Stimulated activated CD8-positive, alpha-beta memory T cell treated with anti-CD3 and anti-CD28 coated beads, Interleukin-7, amount 100 ng/mL, for 24 hours (primary cell): ENCODE data around the gene ARL4D.
"Not testable (repeated sequence)": the region's sequence is repeated elsewhere in the genome, so short reads cannot be mapped to it uniquely, and the experiment has no call there.

Experiments used
- DNase-seq: peaks from one replicate; pipeline ENCODE4 v3.0.0-alpha.2; 2020; ENCODE audit warnings: low read depth

ARL4D gene

DNA sequence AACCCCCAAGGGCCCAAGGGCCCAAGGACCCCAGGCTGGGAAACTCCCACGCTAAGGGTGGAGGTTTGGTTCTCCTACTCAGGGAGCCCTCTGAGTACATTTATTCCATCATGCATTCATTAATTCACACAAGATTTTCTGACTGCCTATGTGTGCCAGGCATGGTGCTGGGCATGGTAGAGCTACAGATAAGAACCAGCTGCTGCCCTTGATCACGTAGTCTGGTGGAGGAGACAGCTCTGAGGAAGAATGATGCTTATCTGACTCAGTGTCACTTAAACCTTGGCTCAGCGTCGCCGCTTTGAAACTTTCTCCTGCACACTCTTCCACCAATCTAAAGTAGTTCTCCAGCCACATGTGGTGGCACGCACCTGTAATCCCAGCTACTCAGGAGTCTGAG lies 3.6 kb upstream of the ARL4D start:
- no peak for DNase-seq

DNA sequence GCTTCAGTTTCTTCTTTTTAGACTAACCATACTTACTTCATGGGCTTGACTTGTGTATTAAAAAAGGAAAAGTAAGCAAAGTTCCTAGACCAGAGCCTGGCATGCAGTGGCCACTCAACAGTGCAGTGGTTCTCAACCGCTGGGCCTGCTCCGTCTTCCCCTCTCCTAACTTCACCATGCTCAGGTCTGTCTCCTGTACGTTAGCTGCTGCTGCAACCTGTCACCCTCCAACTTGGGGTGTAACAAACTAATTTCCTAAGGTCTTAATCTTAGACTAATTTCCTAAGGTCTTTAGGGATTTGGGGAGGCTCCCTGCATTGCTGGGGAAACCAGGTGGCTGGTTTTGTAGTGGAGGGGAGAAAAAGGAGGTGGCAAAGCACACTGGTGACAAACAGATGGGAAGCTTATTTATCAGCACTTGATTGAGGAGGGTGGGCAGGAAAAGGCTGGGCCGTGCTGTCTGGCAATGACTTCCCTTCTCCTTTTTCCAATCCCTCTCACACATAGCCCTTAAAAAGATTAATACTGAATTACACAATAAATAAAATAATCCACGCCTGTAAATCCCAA lies 2.2 kb upstream of the ARL4D start:
- no peak for DNase-seq

DNA sequence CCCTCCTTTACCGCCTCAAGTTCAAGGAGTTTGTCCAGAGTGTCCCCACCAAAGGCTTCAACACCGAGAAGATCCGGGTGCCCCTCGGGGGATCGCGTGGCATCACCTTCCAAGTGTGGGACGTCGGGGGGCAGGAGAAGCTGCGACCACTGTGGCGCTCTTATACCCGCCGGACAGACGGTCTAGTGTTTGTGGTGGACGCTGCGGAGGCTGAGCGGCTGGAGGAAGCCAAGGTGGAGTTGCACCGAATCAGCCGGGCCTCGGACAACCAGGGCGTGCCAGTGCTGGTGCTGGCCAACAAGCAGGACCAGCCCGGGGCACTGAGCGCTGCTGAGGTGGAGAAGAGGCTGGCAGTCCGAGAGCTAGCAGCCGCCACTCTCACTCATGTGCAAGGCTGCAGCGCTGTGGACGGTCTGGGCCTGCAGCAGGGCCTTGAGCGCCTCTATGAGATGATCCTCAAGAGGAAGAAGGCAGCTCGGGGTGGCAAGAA lies 1.1 kb downstream of the ARL4D start:
- no peak for DNase-seq

DNA sequence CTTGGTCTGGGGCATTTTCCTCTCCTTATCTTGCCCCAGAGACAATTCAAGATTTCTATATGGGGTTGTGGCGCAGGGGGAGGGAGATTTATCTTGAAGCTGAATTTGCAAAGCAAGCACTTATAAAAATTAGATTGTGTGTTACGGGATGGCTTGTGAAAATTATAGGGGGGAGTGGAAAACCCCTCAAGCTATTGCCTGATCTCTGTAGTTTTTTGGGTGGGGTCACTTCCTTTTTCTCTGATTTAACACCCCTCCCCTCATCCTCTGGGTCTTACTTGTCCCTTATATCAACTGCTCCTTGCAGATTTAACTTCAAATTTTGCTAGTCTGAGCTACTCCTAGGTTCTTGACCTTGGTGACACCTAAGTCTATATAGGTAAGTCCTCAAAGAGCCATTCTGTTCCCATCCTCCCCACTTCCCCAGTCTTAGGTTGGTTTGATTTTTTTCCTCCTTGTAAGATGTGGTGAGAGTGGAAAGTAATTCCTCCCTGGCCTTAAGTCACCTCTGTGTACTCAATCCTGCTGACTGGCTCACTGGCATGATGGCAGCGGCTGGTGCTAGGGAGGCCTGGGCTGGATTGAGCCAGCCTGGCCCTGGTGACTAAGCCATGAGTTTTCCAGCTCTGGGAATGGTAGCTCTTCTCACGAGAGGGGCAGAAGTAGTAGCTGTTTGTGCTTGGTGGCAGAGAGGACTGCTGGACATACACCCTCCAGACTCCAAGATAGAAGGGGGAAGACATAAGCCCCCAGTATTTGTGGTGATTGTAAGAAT lies 2.3 kb downstream of the ARL4D start:
- no peak for DNase-seq

DNA sequence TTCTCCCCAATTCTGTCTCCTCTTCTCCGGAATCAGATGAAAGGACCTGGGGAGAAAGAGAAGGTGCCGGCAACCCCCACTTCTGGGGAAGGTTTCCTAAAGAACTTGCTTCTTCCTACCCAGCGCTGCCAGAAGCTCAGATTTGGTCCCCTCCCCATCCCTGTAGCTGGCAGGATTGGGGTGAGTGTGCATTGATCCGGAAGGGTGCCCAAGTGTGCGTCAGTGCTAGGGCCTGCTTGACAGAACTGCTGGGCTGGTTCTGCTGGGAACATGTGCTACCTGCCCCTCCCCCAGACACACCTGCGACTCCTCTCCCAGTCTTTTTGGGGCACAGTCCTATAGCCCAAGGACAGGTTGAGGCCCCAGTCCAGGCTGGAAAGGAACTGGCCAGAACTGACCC lies 3.3 kb downstream of the ARL4D start:
- DNase-seq = no peak

DNA sequence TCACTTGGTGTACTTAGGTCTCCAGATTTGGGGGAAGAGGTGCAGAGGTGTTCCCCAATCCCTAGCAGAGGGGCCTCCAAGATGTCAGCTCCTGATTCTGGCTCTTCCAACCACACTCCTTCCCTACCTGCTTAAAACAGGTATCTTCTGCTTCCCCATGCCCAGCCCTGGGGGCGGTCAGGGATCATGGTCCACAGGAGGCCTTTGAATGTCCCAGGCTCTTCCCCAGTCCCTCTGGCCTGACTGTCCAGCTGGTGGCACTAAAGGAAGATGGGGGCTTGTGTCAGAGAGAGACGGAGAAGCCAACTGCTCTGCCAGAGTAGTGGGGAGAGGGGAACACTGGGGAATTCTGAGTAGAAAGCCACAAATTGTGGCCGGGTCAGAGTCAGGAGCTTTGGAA lies 3.8 kb downstream of the ARL4D start:
- DNase-seq = no peak

DNA sequence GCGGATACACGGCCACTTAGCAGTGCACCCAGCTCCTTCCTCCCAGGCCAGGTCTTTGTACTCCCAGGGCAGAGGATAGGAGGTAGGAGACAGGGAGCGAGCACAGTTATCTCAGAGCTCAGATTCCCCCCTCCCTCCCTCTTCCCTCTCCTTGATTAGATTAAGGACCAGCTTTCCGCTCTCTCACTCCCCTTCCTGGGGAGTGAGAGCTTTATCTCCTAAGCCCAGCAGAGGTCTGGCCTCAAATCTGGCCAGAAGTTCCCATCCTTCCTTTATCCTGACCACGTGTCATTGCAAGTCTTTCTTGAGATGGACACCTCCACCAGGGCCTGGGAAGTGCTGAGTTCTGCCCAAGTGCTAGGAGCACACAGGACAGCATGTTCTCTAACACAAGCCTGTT lies 5.1 kb downstream of the ARL4D start:
- DNase-seq = no peak

DNA sequence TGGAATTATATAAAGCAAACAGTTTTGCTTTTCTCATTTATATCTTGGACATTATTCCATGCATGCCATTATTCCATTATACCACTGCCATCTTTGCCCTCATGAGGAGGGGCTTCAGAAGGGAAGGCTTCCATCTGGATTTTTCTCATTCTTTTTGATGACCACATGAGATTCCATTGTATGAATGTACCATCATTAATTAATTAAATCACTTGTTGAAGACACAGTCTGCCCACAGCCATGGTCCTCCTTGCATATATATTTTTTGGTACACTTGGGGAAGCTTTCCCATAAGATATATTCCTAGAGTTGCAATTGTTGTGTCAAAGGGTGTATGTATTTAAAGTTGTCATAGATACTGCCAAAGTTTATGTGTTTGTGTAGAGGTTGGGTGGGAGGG lies 7.1 kb downstream of the ARL4D start:
- no peak for DNase-seq

DNA sequence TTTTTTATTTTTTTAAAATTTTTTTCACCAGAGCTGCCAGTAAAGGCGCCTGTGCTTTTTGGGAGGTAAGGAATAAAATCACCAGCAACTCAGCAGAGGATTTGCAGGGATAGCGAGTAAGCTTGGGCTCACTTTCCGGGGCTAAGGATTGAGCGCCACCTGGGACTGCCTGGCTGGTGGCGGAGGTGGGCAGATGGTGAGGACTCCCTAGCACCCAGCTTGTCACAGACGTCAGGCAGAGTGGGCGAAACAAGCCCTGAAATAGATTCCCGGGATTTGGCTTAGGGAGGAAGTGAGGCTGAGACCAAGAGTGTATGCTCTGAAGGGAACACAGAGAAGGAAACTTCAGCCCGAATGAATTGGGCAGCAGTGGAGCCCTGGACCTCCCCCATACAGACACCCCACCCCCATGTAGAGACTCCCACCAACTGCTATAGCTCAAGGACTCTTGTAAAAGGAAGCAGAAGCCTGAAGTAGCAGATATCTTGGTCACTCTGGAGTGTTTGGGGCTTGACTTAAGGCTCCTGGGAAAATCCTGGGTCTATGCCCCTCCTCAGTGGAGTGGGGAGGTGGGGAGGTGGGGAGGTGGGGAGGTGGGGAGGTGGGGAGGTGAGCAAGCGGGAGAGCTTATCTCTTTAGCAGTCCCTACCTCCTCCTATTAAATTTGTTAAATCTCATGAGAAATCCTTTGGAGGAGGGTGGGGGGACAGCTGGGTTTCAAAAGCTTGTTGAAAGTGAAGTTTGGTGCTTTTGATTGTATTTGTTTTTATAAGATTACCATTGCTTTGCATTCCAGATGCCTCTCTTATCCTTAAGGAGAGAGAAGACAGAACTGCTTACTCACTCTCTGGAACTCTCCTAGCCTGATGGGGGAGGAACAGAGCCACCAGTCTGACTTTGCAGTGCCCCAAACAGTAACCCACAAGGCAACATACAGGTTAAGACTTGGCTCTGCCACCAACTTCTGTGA lies 8.2 kb downstream of the ARL4D start:
- no peak for DNase-seq

DNA sequence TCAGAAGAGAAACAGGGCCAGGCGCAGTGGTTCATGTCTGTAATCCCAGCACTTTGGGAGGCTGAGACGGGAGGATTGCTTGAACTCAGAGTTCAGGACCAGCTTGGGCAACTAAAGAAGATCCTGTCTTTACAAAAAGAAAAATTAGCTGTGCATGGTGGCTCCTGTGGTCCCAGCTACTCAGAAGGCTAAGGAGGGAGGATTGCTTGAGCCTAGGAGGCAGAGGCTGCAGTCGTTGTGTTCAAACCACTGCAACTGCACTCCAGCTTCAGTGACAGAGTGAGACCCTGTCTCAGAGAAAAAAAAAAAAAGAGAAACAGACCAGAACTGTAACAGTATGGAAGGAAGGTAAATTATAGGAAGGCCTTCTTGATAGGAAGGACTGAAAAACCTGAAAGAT lies 10.3 kb downstream of the ARL4D start:
- DNase-seq = no peak

DNA sequence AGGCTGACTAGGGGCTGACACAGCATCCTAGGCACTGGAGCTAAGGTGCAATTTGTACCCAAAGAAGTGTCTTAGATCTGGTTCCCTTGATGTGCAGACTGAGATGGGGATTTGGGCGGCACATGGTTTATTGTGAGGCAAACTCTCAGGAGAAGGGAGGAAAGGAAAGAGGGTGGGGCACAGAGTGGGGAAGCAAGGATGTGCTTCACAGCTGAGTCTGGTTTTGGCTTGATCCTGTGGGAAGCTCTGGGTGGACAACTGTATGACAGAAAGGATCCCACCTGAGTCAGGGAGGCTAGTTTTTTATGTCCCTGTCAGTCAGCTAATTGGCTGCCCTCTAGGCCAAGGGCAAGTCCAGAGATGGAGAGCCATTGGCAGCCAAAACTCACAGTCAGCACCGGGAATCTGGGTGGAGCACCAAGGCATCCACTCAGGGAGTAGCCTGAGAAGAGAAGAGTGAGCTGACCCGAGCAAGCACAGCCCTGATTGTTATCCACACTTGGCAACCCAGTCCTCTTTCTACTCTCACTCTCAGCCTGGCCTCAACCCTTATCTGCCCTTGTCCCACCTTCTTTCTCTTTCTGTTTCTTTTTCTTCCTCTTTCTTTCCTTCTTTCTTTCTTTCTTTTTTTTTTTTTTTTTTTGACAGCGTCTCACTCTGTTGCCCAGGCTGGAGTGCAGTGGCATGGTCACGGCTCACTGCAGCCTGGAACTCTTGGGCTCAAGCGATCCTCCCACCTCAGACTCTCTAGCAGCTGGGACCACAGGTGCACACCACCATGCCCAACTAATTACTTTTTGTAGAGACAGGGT lies 12.0 kb downstream of the ARL4D start:
- no peak for DNase-seq

DNA sequence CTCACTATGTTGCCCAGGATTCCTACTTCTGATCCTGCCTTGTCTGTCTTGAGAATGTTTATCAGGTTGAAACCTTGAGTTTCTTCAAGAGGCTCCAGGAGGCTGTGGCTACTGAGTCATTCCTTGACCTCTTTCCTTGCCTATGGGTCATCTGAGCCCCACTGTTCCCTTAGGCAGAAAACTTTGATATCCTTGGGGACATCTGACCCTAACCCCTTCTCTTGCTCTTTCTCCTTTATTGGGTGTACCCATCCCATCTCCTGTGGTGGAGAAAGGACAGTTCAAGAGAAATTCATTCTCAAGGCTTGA lies 12.5 kb downstream of the ARL4D start:
- DNase-seq = no peak

DNA sequence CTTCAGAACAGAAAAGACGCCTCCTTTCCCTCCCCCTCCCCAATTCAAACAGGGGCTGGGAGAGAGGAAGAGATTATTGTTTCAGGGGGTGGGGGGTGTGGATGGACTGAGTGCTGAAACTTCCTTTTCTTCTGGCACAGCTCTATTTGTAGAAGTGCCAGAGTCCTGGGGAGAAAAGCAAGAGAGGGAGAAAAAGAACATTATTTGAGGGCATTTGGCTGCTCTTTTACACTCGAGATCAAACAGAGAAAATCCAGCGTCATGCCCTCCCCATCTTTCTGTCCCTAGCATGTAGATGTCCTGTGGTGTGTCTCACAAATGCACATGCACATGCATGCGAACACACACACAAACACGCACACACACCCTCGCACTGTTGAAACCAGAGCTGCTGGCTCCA lies 13.0 kb downstream of the ARL4D start:
- no peak for DNase-seq

DNA sequence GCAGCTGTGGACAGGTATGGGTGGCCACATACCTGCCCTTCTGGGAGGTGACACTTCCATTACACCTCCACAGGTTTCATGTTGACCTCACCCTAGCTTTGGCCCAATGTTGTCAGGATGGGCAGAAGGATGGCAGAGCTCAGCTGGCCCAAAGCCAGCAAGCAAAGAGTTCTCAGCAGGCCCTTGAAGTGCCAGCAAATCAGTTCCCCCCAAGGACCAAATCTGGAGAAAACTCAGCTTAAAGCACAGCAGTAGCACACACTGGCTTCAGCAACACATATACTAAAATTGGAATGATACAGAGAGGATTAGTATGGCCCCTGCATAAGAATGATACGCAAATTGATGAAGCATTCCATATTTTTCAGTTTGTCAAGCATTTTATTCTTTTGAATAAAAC lies 13.4 kb downstream of the ARL4D start:
- no peak for DNase-seq

DNA sequence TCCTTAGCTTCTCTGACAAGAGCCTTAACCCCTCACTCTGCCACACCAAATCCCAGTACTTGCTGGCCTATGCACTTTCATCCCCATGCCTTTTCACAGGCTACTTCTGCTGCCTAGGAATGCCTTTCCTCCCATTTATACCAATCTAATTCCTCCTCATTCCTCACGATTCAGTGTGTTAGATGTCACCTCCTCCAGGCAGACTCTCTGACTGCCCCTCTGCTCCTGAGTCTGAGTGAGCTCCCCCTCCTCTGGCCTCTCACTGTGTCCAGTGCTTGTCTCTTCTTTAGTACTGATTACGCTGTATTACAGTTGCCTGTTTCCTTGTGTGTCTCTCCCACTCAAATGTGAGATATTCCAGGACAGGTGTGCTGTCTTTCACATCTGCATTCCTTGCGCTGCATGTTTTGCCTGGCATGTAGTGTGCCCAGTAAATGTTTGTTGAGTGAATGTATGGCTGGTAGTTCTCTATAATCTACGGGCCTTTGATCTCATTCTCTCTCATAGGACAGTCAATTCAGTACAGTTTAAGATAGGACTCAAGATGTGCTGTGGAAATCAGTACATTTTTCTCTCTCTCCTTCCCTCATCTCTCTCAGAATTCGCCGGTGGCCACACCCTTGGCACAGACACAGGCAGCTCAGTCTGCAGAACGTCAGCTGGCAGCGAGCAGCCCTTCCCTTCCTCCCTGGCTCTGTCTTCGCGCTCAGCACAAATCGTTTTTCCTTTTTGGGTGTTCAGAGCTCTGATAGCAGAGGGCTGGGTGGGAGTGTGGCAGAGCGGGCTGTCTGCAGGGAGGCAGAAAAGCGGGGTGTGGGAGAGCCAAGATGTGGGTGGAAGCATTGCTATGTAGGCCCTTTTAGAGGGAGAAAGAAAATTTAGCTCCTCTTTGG lies 18.5 kb downstream of the ARL4D start:
- no peak for DNase-seq

DNA sequence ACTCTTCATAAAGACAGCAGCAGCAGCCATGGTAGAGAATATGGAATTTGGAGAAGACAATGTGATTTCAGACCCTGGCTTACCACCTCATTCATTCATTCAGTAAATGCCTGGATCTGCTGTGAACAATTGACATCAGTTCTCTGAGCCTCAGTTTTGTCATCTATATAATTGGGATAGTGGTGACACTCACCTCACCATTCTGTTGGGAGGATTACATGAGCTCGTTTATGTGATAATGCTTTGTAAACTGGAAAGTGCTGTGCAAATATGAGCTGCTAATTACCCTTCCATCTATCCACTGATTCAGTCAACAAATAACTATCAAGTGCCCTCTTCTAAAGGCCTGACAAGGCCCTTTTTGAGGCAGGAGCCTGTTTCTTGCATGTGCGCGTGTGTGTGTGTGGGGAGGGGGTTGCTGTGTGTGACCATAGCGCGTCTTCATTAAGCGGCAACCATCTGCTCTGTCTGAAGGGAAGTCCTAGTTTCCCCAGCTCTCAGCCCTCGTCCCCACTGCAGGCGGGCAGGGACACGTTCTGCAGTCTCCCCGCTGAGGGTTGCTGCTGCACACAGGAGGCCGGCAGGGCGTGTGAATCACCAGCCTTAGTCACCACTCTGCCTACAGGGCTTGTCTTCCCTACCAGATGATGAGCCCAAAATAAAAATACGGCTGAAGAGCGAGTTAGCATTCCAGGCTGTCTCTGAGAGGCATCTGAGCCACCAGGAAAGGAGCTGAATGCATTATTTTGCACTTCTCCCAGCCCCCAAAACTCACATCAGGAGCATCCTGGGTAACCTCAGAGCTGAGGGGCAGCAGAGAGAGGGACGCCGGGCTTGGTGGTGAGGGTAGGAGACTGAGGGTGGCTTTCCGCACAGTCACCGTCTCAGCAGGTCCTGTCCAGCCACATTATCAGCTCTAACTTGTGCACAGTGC lies 19.9 kb downstream of the ARL4D start:
- no peak for DNase-seq

DNA sequence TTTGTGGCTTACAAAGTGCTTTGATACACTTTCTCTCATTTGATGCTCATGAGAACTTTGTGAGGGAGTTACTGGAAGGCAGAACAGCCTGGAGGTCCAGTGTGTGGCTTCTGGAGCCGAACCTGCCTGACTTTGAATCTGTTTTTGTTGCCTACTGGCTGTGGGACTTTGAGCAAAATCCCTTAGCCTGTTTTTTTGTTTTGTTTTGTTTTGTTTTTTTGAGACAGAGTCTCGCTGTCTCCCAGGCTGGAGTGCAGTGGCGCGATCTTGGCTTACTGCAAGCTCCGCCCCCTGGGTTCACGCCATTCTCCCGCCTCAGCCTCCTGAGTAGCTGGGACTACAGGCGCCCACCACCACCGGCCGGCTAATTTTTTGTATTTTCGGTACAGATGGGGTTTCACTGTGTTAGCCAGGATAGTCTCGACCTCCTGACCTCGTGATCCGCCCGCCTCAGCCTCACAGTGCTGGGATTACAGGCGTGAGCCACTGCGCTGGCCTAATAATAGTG lies 20.6 kb downstream of the ARL4D start:
- not testable (repeated sequence) for DNase-seq

DNA sequence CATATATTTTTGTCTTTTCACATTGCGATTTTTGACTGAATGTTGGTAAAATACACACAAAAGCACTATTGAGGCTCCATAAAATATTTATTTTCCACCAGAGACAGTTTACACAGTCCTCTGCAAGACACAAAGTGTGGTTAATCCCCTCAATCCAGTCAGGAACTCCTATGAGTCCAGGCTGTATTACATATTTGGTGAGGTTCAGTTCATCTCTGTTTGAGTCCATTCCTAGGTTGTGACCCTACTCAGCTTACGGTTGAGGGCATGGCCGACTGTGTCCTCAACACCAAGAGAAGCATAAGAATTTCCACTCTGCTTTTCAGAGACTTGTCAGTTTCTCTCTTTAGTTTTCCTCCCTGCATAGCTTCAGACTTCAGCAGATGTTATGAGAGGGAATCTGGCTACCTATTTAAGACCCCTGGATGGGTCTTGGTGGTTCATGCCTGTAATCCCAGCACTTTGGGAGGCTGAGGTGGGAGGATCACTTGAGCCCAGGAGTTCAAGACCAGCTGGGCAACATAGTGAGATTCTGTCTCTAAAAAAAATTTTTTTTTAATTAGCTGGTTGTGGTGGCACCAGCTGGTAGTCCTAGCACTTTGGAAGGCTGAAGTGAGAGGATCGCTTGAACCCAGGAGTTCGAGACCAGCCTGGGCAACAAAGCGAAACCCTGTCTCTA lies 25.1 kb downstream of the ARL4D start:
- DNase-seq = no peak
